Mononuclear cell (primary cell): ENCODE measurements around the gene HOMEZ. TPM values are rescaled to one million over a fixed set of nuclear protein-coding genes. Genes with fewer than 3 reads are reported as not detected.
"Not testable (repeated sequence)": the region's sequence is repeated elsewhere in the genome, so short reads cannot be mapped to it uniquely, and the experiment has no call there.

Experiments
- H3K27me3 ChIP-seq: 2 replicates; pipeline ENCODE4 v1.6.0; 2011; ENCODE audit warnings: low read length, control low read depth; ENCODE audit not compliant: insufficient read depth
- H3K4me1 ChIP-seq: 2 replicates; pipeline ENCODE4 v1.5.1; 2011; ENCODE audit warnings: mild to moderate bottlenecking, low read length, control low read depth; ENCODE audit not compliant: insufficient read depth
- H3K4me3 ChIP-seq: 2 replicates; pipeline ENCODE4 v1.5.1; 2011; ENCODE audit warnings: mild to moderate bottlenecking, low read length, moderate library complexity
- H3K9me3 ChIP-seq: 2 replicates; pipeline ENCODE4 v1.5.1; 2011; ENCODE audit warnings: low read depth, mild to moderate bottlenecking, control low read depth, low read length
- total RNA-seq: library from RNA; depleted of rRNA; stranded (reverse); fragments of >200 nt; gene quantifications from one replicate; pipeline ENCODE4 v1.2.3, GENCODE V29; 2012

Gene HOMEZ
- total RNA-seq, 1 donor = 1.5 TPM

GRCh38 chr14:23259426-23259825, 26.5 kb downstream of the HOMEZ start:
- Histone ChIP-seq H3K4me1 (no peaks in the 10 kb centered on the region), H3K4me3 (no peak overlapping the region), H3K27me3 (peaks cover 12% of the 10 kb centered on the region), H3K9me3 (no peaks in the 10 kb centered on the region)

GRCh38 chr14:23258256-23258655, 27.7 kb downstream of the HOMEZ start:
- no peaks in the 10 kb centered on the region for H3K4me1 ChIP-seq
- peaks cover 12% of the 10 kb centered on the region for H3K27me3 ChIP-seq
- H3K9me3 ChIP-seq = no peaks in the 10 kb centered on the region
- H3K4me3 ChIP-seq = no peak overlapping the region

- Histone ChIP-seq H3K27me3 (peaks cover 5% of the 10 kb centered on the region), H3K4me3 (no peak overlapping the region), H3K4me1 (no peaks in the 10 kb centered on the region)
Observed at GRCh38 chr14:23252420-23253333, 33.3 kb downstream of the HOMEZ start.

GRCh38 chr14:23252006-23252405, 33.9 kb downstream of the HOMEZ start:
- Histone ChIP-seq H3K9me3 (no peaks in the 10 kb centered on the region), H3K4me1 (no peaks in the 10 kb centered on the region), H3K27me3 (peaks cover 3% of the 10 kb centered on the region), H3K4me3 (no peak overlapping the region)

More at GRCh38 chr14:23252420-23253333, 33.3 kb downstream of the HOMEZ start:
- H3K9me3 ChIP-seq = no peaks in the 10 kb centered on the region

- Histone ChIP-seq H3K4me3 (no peak overlapping the region), H3K27me3 (no peaks in the 10 kb centered on the region), H3K9me3 (no peaks in the 10 kb centered on the region), H3K4me1 (no peaks in the 10 kb centered on the region)
Observed at GRCh38 chr14:23249824-23250223, 36.1 kb downstream of the HOMEZ start.

- Histone ChIP-seq H3K4me1 (no peaks in the 10 kb centered on the region), H3K9me3 (no peaks in the 10 kb centered on the region), H3K4me3 (no peak overlapping the region), H3K27me3 (no peaks in the 10 kb centered on the region)
Observed at GRCh38 chr14:23248601-23249000, 37.3 kb downstream of the HOMEZ start.

- Histone ChIP-seq H3K9me3 (no peaks in the 10 kb centered on the region), H3K27me3 (no peaks in the 10 kb centered on the region), H3K4me3 (no peak overlapping the region), H3K4me1 (no peaks in the 10 kb centered on the region)
Observed at GRCh38 chr14:23245282-23245681, 40.6 kb downstream of the HOMEZ start.

GRCh38 chr14:23243066-23243465, 42.9 kb downstream of the HOMEZ start:
- H3K4me3 ChIP-seq = no peak overlapping the region
- peaks cover 3% of the 10 kb centered on the region for H3K4me1 ChIP-seq
- peaks cover 3% of the 10 kb centered on the region for H3K27me3 ChIP-seq
- no peaks in the 10 kb centered on the region for H3K9me3 ChIP-seq

GRCh38 chr14:23242076-23242475, 43.9 kb downstream of the HOMEZ start:
- peaks cover 6% of the 10 kb centered on the region for H3K27me3 ChIP-seq
- peaks cover 9% of the 10 kb centered on the region for H3K4me1 ChIP-seq
- H3K4me3 ChIP-seq = no peak overlapping the region
- H3K9me3 ChIP-seq = no peaks in the 10 kb centered on the region

GRCh38 chr14:23241061-23241715, 44.7 kb downstream of the HOMEZ start:
- H3K27me3 ChIP-seq, H3K4me1 ChIP-seq, H3K4me3 ChIP-seq, H3K9me3 ChIP-seq: not testable (repeated sequence)

- peaks cover 9% of the 10 kb centered on the region for H3K4me1 ChIP-seq
- H3K4me3 ChIP-seq = no peak overlapping the region
- H3K27me3 ChIP-seq = peaks cover 6% of the 10 kb centered on the region
- H3K9me3 ChIP-seq = no peaks in the 10 kb centered on the region
Observed at GRCh38 chr14:23240661-23241060, 45.3 kb downstream of the HOMEZ start.

GRCh38 chr14:23237772-23238594, 47.9 kb downstream of the HOMEZ start, which contains the start of gene RNF212B:
TSS of gene RNF212B (plus strand) at chr14:23237936. CDS start at chr14:23240346, 2,410 bp downstream.
- H3K4me1 ChIP-seq = peaks cover 9% of the 10 kb centered on the region
- no peak within 1 kb of the TSS for H3K4me3 ChIP-seq
- H3K27me3 ChIP-seq = peaks cover 6% of the 10 kb centered on the region
- H3K9me3 ChIP-seq = no peaks in the 10 kb centered on the region

- H3K27me3 ChIP-seq, H3K9me3 ChIP-seq, H3K4me1 ChIP-seq, H3K4me3 ChIP-seq: not testable (repeated sequence)
Observed at GRCh38 chr14:23232241-23232808, 53.6 kb downstream of the HOMEZ start.

GRCh38 chr14:23228812-23229211, 57.1 kb downstream of the HOMEZ start:
- no peak overlapping the region for H3K4me3 ChIP-seq
- no peaks in the 10 kb centered on the region for H3K9me3 ChIP-seq
- peaks cover 10% of the 10 kb centered on the region for H3K4me1 ChIP-seq
- no peaks in the 10 kb centered on the region for H3K27me3 ChIP-seq
